ES-I3 (cell line): Measurements from ENCODE around the gene KISS1R.

Experiments
- H3K36me3 ChIP-seq: 2 replicates; pipeline ENCODE4 v1.6.1; 2013; ENCODE audit warnings: mild to moderate bottlenecking, low read length, control low read depth, moderate library complexity; ENCODE audit not compliant: insufficient read depth
- H3K4me1 ChIP-seq: 2 replicates; pipeline ENCODE4 v1.6.1; 2013; ENCODE audit warnings: mild to moderate bottlenecking, control low read depth, low read length; ENCODE audit not compliant: insufficient read depth
- H3K9ac ChIP-seq: 2 replicates; pipeline ENCODE4 v1.6.1; 2013; ENCODE audit warnings: low read depth, mild to moderate bottlenecking, low read length, moderate library complexity
- H3K9me3 ChIP-seq: 2 replicates; pipeline ENCODE4 v1.6.1; 2013; ENCODE audit warnings: mild to moderate bottlenecking, low read length, moderate library complexity; ENCODE audit not compliant: control insufficient read depth, insufficient read depth

Gene KISS1R

DNA sequence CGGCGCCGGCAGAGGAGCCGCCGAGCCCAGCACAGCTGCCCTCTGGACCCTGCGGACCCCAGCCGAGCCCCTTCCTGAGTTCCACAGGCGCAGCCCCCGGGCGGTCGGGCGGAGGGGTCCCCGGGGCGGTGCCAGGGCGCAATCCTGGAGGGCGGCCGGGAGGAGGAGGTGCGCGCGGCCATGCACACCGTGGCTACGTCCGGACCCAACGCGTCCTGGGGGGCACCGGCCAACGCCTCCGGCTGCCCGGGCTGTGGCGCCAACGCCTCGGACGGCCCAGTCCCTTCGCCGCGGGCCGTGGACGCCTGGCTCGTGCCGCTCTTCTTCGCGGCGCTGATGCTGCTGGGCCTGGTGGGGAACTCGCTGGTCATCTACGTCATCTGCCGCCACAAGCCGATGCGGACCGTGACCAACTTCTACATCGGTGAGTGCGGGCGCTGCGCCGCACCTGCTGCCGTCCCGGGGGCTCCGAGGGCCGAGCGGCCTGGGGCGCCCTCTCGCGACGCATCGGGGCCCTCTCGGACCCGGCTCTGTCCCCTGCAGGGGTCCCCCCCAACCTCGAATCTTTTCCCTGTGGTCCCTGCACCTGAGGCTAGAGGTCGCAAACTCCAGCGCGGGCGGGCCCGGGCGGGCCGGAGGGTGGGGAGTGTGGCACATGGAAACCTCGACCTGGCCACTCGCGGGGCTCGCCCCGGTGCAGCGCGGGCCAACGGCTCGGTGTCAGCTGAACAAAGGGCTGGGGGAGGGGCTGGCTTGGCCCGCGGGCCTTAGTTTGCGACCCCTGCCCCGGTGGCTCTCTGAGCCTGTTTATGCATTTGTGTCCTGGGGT lies at the start of gene KISS1R:
TSS of gene KISS1R (plus strand) at position 11 of the 829 bp plus-strand sequence. CDS start at position 181, 170 bp downstream.
- Histone ChIP-seq H3K4me1 (no peaks in the 10 kb centered on the region), H3K9me3 (no peaks in the 10 kb centered on the region), H3K9ac (peak within 1 kb of the TSS; percentile 68), H3K36me3 (no peaks in the 10 kb centered on the region)

DNA sequence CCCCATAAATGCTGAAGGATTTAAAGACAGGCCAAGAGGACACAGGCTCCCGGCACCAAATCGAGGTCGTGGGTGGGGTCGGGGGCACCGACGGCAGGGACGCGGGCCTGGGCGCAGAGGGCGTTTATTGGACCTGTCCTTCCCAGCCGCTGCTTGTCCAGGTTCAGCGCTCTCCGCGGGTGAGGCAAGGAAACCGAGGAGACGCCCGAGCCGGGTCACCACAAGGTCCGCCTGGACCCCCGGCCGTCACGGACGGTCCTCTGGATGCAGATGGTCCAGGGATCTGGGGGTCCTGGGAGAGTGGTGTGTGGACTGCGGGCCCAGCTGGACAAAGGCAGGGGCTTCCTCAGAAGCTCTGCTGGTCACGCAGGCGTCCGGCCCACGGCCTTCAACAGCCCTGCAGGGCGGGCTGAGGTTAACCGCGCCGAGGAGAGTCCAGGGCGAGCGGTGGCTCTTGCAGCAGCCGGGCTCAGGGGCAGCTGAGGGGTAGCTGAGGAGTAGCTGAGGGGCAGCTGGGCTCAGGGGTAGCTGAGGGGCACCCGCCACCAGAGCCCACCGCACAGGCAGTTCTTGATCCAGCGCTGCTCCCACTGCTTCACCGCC lies 49.2 kb upstream of the KISS1R start:
- no peak overlapping the region for H3K9ac ChIP-seq
- H3K9me3 ChIP-seq = no peaks in the 10 kb centered on the region
- H3K4me1 ChIP-seq = peaks cover 9% of the 10 kb centered on the region
- H3K36me3 ChIP-seq = no peaks in the 10 kb centered on the region

DNA sequence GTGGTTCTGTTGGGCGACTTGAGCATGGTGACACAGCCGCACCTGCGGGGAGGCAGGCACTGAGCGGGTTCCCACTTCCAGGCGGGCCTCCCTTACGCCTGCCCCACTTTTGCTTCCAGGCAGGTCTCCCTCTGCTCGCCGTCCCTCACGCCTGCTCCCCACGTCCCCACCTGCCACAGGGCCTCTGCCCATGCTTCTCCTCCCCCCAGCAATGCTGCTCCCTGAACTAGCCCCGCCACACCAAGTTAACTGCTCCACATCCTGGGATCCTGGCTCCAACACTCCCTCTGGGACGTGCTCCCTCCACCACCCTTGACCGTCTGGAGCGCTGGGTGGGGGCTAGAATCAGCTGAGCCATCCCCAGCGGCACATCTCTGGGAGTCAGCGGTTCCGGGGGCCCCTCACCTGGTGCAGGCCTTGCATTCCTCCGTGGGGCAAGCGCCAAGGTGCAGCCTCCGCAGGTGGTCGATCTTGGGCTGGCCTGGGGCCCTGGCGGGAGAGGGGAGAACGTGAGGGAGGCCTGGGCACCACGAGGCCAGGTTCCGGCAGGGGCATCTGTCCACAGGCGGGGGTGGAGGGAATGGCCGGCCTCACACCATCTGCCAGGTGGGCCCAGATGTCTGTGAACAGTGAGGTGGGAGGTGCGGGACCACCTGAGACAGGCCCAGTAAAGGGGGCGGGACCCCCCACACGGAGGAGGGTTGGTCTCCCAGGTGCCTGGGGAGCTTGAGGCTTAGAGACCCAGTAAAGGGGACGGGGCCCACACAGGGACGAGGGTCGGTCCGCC lies 48.5 kb upstream of the KISS1R start:
- Histone ChIP-seq H3K36me3 (no peaks in the 10 kb centered on the region), H3K9ac (no peak overlapping the region), H3K4me1 (peaks cover 9% of the 10 kb centered on the region), H3K9me3 (no peaks in the 10 kb centered on the region)

DNA sequence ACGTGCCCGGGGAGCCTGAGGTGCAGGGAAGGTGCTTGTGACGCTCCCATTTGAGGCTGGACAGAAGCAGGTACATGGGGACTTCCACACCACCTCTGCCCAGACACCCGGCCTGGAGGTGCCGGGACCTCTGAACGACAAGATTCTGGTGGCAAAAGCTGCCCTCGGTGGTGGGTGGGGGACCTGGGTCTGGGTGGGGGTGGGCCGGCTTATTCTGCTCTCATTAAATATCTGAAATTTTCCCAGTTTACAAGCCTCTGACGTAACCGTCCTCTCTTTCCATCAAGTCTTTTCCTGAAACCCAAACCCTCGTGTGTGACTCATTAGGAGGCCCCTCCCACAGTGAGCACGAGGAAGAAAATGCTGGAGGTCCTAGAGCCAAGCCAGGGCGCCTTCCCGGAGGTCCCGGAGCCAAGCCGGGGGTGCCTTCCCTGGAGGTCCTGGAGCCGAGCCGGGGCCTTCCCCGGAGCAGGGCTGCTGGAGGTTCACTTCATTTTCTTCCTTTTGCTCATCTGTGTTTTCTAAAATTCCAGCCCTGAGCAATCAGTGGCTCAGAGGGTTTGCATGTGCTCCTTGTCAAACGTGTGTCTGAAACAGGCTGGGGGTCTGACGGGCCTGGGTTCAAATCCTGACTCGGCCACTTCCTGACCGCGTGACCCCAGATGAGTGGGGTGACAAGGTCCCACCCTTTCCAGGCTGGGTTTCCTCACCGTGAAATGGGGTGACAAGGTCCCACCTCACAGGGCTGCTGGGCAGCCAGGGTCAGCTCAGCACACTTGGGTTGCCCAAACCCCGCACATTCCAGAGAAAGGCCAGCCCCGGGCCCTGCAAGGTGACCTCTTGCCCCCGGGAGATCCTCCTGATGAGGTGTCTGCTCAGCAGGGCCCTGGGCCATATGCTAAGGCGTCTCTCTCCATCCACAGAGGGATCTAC lies 47.6 kb upstream of the KISS1R start:
- no peak overlapping the region for H3K9ac ChIP-seq
- no peaks in the 10 kb centered on the region for H3K36me3 ChIP-seq
- H3K4me1 ChIP-seq = peaks cover 9% of the 10 kb centered on the region
- H3K9me3 ChIP-seq = no peaks in the 10 kb centered on the region

DNA sequence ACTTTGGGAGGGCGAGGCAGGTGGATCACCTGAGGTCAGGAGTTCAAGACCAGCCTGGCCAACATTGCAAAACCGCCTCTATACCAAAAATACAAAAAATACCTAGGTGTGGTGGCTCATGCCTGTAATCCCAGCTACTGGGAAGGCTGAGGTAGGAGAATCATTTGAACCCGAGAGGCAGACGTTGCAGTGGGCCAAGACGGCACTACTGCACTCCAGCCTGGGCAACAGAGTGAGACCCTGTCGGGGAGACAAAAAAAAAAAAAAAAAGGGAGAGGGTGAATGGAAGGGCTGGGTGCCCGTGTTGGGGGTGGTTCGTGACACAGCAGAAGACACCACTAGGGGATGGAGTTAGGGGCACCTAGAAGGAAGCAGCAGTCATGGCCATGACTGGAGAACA lies 46.8 kb upstream of the KISS1R start:
- no peaks in the 10 kb centered on the region for H3K36me3 ChIP-seq
- peaks cover 9% of the 10 kb centered on the region for H3K4me1 ChIP-seq
- H3K9me3 ChIP-seq = no peaks in the 10 kb centered on the region
- H3K9ac ChIP-seq = no peak overlapping the region

DNA sequence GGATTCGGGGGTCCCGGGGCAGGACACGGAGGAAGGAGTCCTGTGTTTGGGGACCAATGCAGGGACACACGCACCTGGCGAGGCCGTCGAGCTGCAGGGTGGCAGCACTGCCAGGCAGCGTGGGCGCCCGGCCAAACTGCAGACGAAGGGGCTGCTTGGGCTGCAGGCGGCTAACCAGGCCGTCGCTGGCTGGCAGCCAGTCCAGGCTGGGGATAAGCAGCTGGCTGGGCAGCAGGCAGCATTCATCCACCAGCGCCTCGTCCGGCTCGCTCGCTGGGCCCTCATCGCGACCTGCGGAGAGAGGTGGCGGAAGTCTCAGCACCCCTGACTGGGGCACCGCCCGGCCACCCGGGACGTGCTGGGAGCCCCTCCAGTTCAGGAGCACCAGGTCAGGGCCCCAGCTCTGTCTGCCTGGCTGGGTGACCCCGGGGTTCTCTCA lies 46.2 kb upstream of the KISS1R start:
- peaks cover 9% of the 10 kb centered on the region for H3K4me1 ChIP-seq
- H3K9me3 ChIP-seq = no peaks in the 10 kb centered on the region
- no peaks in the 10 kb centered on the region for H3K36me3 ChIP-seq

DNA sequence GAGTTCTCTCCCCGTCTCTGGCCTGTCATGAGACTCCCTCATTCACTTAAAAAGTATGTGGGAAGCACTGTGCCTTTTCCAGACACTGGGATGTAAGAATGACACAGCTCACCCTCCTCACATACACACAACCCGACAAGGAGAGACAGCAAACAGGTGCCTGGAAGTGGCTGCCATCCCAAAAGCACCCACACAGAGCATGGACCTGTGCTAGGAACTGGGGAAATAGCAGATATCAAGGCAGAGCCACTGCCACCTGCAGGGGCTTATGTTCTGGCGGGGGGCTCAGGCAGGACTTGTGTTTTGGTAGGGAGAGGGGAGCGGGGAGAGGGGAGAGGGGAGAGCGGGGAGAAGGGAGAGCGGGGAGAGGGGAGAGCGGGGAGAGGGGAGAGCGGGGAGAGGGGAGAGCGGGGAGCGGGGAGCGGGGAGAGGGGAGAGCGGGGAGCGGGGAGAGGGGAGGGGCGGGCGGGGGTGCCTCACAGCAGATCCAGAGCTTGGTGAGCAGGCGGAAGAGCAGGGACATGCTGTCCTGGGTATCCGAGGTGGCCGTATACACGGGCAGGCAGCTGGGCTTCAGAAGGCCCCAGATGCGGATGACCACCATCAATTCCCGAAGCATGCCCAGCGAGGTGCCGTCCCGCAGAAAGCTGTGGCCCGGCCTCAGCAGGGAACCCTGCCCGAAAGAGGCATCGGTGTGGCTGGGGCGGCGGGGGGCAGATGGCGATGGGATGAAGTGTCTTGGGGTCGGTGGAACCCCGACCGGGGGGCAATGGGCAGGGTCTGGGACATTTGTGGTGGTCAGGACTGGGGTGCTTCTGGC lies 45.5 kb upstream of the KISS1R start:
- no peaks in the 10 kb centered on the region for H3K9me3 ChIP-seq
- no peaks in the 10 kb centered on the region for H3K36me3 ChIP-seq
- H3K4me1 ChIP-seq = peaks cover 9% of the 10 kb centered on the region
- no peak overlapping the region for H3K9ac ChIP-seq

More for the DNA sequence above, 46.2 kb upstream of the KISS1R start:
- H3K9ac ChIP-seq = no peak overlapping the region

DNA sequence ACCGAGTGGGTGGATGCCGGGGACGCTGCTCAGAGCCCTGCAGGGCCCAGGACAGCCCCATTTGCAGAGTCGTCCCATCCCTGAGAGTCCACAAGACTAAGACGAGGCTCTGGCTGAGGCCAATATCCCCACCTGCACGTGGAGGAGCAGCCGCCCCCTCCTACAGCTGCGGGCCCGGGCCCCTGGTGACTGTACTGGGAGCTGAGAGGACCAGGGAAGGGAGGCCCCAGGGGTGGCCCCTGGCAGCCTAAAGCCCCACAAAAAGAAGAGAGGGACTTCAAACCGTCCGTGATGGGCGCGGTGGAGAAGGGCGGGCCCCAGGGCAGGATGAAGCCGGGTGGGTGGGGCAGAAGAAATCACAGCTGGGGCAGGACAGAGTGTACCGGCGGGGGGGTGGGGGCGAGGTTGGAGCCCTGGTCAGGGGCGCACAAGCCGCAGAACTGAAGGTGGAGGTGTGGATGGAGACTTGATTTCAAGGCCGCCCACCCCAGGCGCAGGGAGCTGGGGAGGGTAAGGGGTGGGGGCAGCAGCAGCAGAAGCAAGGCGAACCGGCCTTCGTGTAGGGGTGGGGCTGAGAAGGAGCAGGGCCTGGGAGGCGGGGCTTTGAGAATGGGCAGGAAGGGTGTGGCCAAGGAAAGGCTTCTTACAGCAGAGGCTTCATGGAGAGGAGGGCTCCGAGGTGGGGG lies 44.7 kb upstream of the KISS1R start:
- Histone ChIP-seq H3K36me3 (no peaks in the 10 kb centered on the region), H3K9ac (no peak overlapping the region), H3K9me3 (no peaks in the 10 kb centered on the region), H3K4me1 (peaks cover 7% of the 10 kb centered on the region)

DNA sequence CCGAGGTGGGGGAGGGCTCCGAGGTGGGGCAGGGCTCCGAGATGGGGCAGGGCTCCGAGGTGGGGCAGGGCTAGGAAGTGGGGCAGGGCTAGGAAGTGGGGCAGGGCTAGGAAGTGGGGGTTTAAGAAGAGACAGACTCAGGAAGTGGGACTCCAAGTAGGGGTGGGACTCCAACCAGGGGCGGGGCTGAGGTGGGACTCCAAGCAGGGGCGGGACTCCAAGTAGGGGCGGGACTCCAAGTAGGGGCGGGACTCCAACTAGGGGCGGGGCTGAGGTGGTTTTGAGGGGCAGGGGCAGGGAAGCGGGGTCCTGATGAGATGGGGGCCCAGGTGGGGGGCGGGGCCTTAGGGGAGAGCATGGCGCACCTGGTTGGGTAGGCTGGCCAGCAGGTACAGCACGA lies 44.0 kb upstream of the KISS1R start:
- Histone ChIP-seq H3K9me3 (no peaks in the 10 kb centered on the region), H3K4me1 (peaks cover 4% of the 10 kb centered on the region; the same call in 1 of the 2 replicates), H3K36me3 (no peaks in the 10 kb centered on the region), H3K9ac (no peak overlapping the region)

DNA sequence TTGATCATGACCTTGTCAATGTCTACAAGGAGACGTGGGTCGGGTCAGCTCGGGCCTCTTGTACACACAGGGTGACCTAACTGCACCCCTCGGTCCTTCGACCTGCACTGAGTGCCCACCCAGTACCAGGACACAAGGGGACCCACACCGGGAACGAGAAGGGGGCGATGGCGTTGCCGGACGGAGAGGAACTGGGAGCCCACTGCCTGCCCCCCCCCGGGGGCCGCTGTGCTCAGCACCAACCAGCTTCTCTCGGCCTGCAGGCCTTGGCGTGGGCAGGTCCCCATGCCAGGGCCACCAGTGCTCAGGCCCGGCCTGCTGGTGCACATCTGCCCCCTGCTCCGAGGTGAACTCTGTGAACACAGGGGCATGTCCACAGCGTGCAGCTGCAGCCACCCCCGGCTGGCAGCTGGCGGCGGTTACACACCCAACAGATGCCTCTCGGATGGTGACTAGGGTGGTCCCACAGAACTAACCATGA lies 43.5 kb upstream of the KISS1R start:
- Histone ChIP-seq H3K4me1 (peaks cover 4% of the 10 kb centered on the region; the same call in 1 of the 2 replicates), H3K36me3 (no peaks in the 10 kb centered on the region), H3K9ac (no peak overlapping the region), H3K9me3 (no peaks in the 10 kb centered on the region)

DNA sequence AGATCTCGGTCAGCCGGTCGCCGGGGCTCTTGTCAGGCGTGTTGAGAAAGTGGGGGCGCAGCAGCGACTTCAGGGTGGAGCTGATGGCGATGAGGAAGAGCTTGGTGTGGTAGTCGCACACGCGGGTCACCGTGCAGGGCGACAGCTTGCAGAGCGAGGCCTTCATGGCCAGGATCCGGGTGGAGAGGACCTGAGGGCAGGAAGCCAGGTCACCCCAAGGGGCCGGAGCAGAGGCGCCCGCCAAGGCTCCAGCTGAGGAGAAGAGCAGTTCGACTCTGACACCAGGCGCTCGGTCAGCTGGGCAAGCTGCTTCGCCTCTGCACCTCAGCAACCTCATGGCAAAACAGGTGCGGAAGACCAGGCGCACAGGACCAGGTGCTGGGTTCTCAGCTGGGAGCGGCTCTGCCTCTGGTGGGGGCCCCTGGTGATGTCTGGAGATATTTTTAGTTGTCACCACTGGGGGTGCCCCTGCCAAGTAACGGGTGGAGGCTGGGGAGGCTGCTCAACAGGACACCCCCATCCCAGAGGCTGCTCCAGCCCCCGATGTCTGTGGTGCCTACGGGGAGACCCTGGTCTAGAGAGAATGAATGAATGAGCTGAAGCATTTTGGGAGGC lies 41.8 kb upstream of the KISS1R start:
- Histone ChIP-seq H3K36me3 (no peaks in the 10 kb centered on the region), H3K9ac (no peak overlapping the region)

DNA sequence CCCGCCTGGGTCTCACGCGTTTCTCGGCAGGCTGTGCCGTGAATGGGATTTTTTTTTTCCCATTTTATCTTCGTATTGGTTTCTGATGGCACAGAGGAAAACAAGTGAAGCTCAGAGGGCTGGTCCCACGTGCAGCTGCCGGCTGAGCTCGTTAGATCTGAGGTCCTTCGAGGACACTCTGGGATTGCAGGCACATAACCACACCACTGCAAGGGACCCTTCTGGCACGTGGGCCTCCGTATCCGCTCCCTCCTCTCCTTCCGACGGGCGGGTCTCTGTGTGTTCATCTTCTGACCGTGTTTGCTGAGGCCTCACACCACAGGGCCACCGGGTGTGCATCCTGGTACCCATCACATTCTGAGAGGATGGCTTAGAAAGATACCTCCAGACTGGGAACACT lies 41.0 kb upstream of the KISS1R start:
- no peaks in the 10 kb centered on the region for H3K36me3 ChIP-seq
- H3K9me3 ChIP-seq = no peaks in the 10 kb centered on the region
- no peaks in the 10 kb centered on the region; the same call in 1 of the 2 replicates for H3K4me1 ChIP-seq
- H3K9ac ChIP-seq = no peak overlapping the region

More for the DNA sequence above, 41.8 kb upstream of the KISS1R start:
- Histone ChIP-seq H3K4me1 (no peaks in the 10 kb centered on the region; the same call in 1 of the 2 replicates), H3K9me3 (no peaks in the 10 kb centered on the region)
